ENCODE results near the gene DDIT4L.

DDIT4L gene

GRCh38 chr4:100164808-100165760 is 25.2 kb downstream of the DDIT4L start:
- Histone ChIP-seq H3K23ac (ENCODE audit: low read length) (no peak overlapping the region), H3K36me3 (ENCODE audit: control insufficient read depth, insufficient read depth, low read length) (no peaks in the 10 kb centered on the region), H4K8ac (ENCODE audit: low read depth, low read length) (no peak overlapping the region), H3K9ac (ENCODE audit: low read length) (no peak overlapping the region), H3K18ac (ENCODE audit: low read length) (no peak overlapping the region), H3K56ac (ENCODE audit: low read length) (no peak overlapping the region), H2BK15ac (replicated peaks; ENCODE audit: low read depth) (no peak overlapping the region), H3K4me2 (ENCODE audit: low read length) (no peak overlapping the region), H3K79me2 (ENCODE audit: control insufficient read depth, insufficient read depth, low read length) (no peaks in the 10 kb centered on the region), H3K4me3 (ENCODE audit: low read length) (no peak overlapping the region), H3K27me3 (ENCODE audit: insufficient read depth, low read length, poor library complexity) (no peaks in the 10 kb centered on the region), H3K27ac (ENCODE audit: low read depth, low read length) (no peak overlapping the region), H3K79me1 (ENCODE audit: low read length) (no peaks in the 10 kb centered on the region), H3K4me1 (ENCODE audit: control insufficient read depth, low read depth, low read length) (no peaks in the 10 kb centered on the region), H2BK5ac (ENCODE audit: low read length) (no peak overlapping the region), H3K4ac (ENCODE audit: low read depth, low read length) (no peak overlapping the region), H2BK120ac (ENCODE audit: low read depth, low read length) (no peak overlapping the region), H2AK5ac (ENCODE audit: low read length) (no peak overlapping the region), H4K5ac (ENCODE audit: low read length) (no peak overlapping the region)
- WGBS (ENCODE audit: extremely low coverage, insufficient coverage, low lambda C conversion rate) = no CpG with 5 or more reads among the region's 6 CpGs
- DNase-seq = no peak

- Histone ChIP-seq H3K4ac (ENCODE audit: low read depth, low read length) (no peak overlapping the region), H4K8ac (ENCODE audit: low read depth, low read length) (no peak overlapping the region), H2AK5ac (ENCODE audit: low read length) (no peak overlapping the region), H3K27ac (ENCODE audit: low read depth, low read length) (no peak overlapping the region), H4K5ac (ENCODE audit: low read length) (no peak overlapping the region), H2BK5ac (ENCODE audit: low read length) (no peak overlapping the region), H3K4me2 (ENCODE audit: low read length) (no peak overlapping the region), H3K18ac (ENCODE audit: low read length) (no peak overlapping the region), H3K79me1 (ENCODE audit: low read length) (no peaks in the 10 kb centered on the region), H3K79me2 (ENCODE audit: control insufficient read depth, insufficient read depth, low read length) (no peaks in the 10 kb centered on the region), H3K9ac (ENCODE audit: low read length) (no peak overlapping the region), H3K56ac (ENCODE audit: low read length) (no peak overlapping the region), H3K36me3 (ENCODE audit: control insufficient read depth, insufficient read depth, low read length) (no peaks in the 10 kb centered on the region), H3K4me1 (ENCODE audit: control insufficient read depth, low read depth, low read length) (no peaks in the 10 kb centered on the region), H3K27me3 (ENCODE audit: insufficient read depth, low read length, poor library complexity) (no peaks in the 10 kb centered on the region), H3K4me3 (ENCODE audit: low read length) (no peak overlapping the region), H2BK15ac (replicated peaks; ENCODE audit: low read depth) (no peak overlapping the region), H2BK120ac (ENCODE audit: low read depth, low read length) (no peak overlapping the region), H3K23ac (ENCODE audit: low read length) (no peak overlapping the region)
- WGBS (ENCODE audit: extremely low coverage, insufficient coverage, low lambda C conversion rate) = no CpG with 5 or more reads among the region's 3 CpGs
- no peak for DNase-seq
Measured at GRCh38 chr4:100162027-100162685, 28.1 kb downstream of the DDIT4L start.

DNA sequence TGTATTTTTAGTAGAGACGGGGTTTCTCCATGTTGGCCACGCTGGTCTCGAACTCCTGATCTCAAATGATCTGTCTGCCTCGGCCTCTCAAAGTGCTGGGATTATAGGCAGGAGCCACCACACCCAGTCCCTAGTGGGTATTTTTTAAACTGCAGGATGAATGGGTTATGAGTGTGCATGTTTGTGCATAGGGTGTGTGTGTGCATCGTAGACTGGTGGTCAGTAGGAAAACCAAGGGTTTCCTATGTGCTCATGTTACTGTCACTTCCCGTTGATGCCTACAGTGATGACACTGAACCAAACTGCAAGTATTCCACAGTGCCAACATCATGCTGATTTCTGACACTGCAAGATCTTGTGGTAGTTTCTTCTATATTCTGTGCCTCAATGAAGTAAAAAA is 41.1 kb downstream of the DDIT4L start:
- no peak for DNase-seq
- H3K18ac ChIP-seq (ENCODE audit: low read length) = no peak overlapping the region
- no peaks in the 10 kb centered on the region for H3K79me2 ChIP-seq (ENCODE audit: control insufficient read depth, insufficient read depth, low read length)
- no peak overlapping the region for H2BK15ac ChIP-seq (replicated peaks; ENCODE audit: low read depth)
- H3K56ac ChIP-seq (ENCODE audit: low read length) = no peak overlapping the region
- no CpG with 5 or more reads among the region's 6 CpGs for WGBS (ENCODE audit: extremely low coverage, insufficient coverage, low lambda C conversion rate)
- H4K5ac ChIP-seq (ENCODE audit: low read length) = no peak overlapping the region
- H2AK5ac ChIP-seq (ENCODE audit: low read length) = no peak overlapping the region
- H2BK120ac ChIP-seq (ENCODE audit: low read depth, low read length) = no peak overlapping the region
- H3K27ac ChIP-seq (ENCODE audit: low read depth, low read length) = no peak overlapping the region
- no peaks in the 10 kb centered on the region for H3K79me1 ChIP-seq (ENCODE audit: low read length)
- no peak overlapping the region for H4K8ac ChIP-seq (ENCODE audit: low read depth, low read length)
- H3K4me1 ChIP-seq (ENCODE audit: control insufficient read depth, low read depth, low read length) = no peaks in the 10 kb centered on the region
- no peak overlapping the region for H3K4me2 ChIP-seq (ENCODE audit: low read length)
- H3K4me3 ChIP-seq (ENCODE audit: low read length) = no peak overlapping the region
- H3K23ac ChIP-seq (ENCODE audit: low read length) = no peak overlapping the region
- no peak overlapping the region for H3K4ac ChIP-seq (ENCODE audit: low read depth, low read length)
- no peak overlapping the region for H3K9ac ChIP-seq (ENCODE audit: low read length)
- H3K27me3 ChIP-seq (ENCODE audit: insufficient read depth, low read length, poor library complexity) = no peaks in the 10 kb centered on the region
- H3K36me3 ChIP-seq (ENCODE audit: control insufficient read depth, insufficient read depth, low read length) = no peaks in the 10 kb centered on the region
- H2BK5ac ChIP-seq (ENCODE audit: low read length) = no peak overlapping the region

GRCh38 chr4:100147684-100148083 is 42.6 kb downstream of the DDIT4L start:
- no peak overlapping the region for H3K9ac ChIP-seq (ENCODE audit: low read length)
- no peak overlapping the region for H4K8ac ChIP-seq (ENCODE audit: low read depth, low read length)
- H3K23ac ChIP-seq (ENCODE audit: low read length) = no peak overlapping the region
- no peaks in the 10 kb centered on the region for H3K4me1 ChIP-seq (ENCODE audit: control insufficient read depth, low read depth, low read length)
- DNase-seq = no peak
- no peak overlapping the region for H3K18ac ChIP-seq (ENCODE audit: low read length)
- H3K4ac ChIP-seq (ENCODE audit: low read depth, low read length) = no peak overlapping the region
- no peak overlapping the region for H3K56ac ChIP-seq (ENCODE audit: low read length)
- no peak overlapping the region for H2BK5ac ChIP-seq (ENCODE audit: low read length)
- WGBS (ENCODE audit: extremely low coverage, insufficient coverage, low lambda C conversion rate) = no CpG with 5 or more reads among the region's 1 CpG
- no peak overlapping the region for H3K27ac ChIP-seq (ENCODE audit: low read depth, low read length)
- no peak overlapping the region for H3K4me3 ChIP-seq (ENCODE audit: low read length)
- no peaks in the 10 kb centered on the region for H3K79me2 ChIP-seq (ENCODE audit: control insufficient read depth, insufficient read depth, low read length)
- no peak overlapping the region for H3K4me2 ChIP-seq (ENCODE audit: low read length)
- no peak overlapping the region for H2BK120ac ChIP-seq (ENCODE audit: low read depth, low read length)
- H2AK5ac ChIP-seq (ENCODE audit: low read length) = no peak overlapping the region
- no peaks in the 10 kb centered on the region for H3K36me3 ChIP-seq (ENCODE audit: control insufficient read depth, insufficient read depth, low read length)
- H3K27me3 ChIP-seq (ENCODE audit: insufficient read depth, low read length, poor library complexity) = no peaks in the 10 kb centered on the region
- no peak overlapping the region for H2BK15ac ChIP-seq (replicated peaks; ENCODE audit: low read depth)
- H4K5ac ChIP-seq (ENCODE audit: low read length) = no peak overlapping the region
- no peaks in the 10 kb centered on the region for H3K79me1 ChIP-seq (ENCODE audit: low read length)

GRCh38 chr4:100147198-100147597 is 43.1 kb downstream of the DDIT4L start:
- H3K4me2 ChIP-seq (ENCODE audit: low read length) = no peak overlapping the region
- H4K8ac ChIP-seq (ENCODE audit: low read depth, low read length) = no peak overlapping the region
- no peak overlapping the region for H4K5ac ChIP-seq (ENCODE audit: low read length)
- no peak overlapping the region for H3K23ac ChIP-seq (ENCODE audit: low read length)
- H3K27ac ChIP-seq (ENCODE audit: low read depth, low read length) = no peak overlapping the region
- H2AK5ac ChIP-seq (ENCODE audit: low read length) = no peak overlapping the region
- H3K79me1 ChIP-seq (ENCODE audit: low read length) = no peaks in the 10 kb centered on the region
- H3K4ac ChIP-seq (ENCODE audit: low read depth, low read length) = no peak overlapping the region
- no peak overlapping the region for H2BK5ac ChIP-seq (ENCODE audit: low read length)
- no peak overlapping the region for H3K9ac ChIP-seq (ENCODE audit: low read length)
- H3K36me3 ChIP-seq (ENCODE audit: control insufficient read depth, insufficient read depth, low read length) = no peaks in the 10 kb centered on the region
- DNase-seq = no peak
- no peaks in the 10 kb centered on the region for H3K4me1 ChIP-seq (ENCODE audit: control insufficient read depth, low read depth, low read length)
- no CpG with 5 or more reads among the region's 1 CpG for WGBS (ENCODE audit: extremely low coverage, insufficient coverage, low lambda C conversion rate)
- no peak overlapping the region for H2BK120ac ChIP-seq (ENCODE audit: low read depth, low read length)
- H3K27me3 ChIP-seq (ENCODE audit: insufficient read depth, low read length, poor library complexity) = no peaks in the 10 kb centered on the region
- H3K56ac ChIP-seq (ENCODE audit: low read length) = no peak overlapping the region
- H3K79me2 ChIP-seq (ENCODE audit: control insufficient read depth, insufficient read depth, low read length) = no peaks in the 10 kb centered on the region
- H3K4me3 ChIP-seq (ENCODE audit: low read length) = no peak overlapping the region
- no peak overlapping the region for H2BK15ac ChIP-seq (replicated peaks; ENCODE audit: low read depth)
- no peak overlapping the region for H3K18ac ChIP-seq (ENCODE audit: low read length)
